Mesenchymal stem cell (in vitro differentiated cells and primary cell): Measurements from ENCODE around the gene EPB41.
A peak's percentile ranks its signal among the peaks of the same experiment; 100 is the strongest.

Experiments used
- DNase-seq: peaks from one replicate; pipeline ENCODE4 v3.0.0-alpha.2; 2013
- H2AFZ ChIP-seq: one replicate; pipeline ENCODE4 v1.6.1; 2013; ENCODE audit warnings: low read depth, mild to moderate bottlenecking, control low read depth, inconsistent platforms, low read length, moderate library complexity
- H2AK5ac ChIP-seq: 2 replicates; pipeline ENCODE4 v1.6.1; 2013; ENCODE audit warnings: low read length, moderate library complexity, mild to moderate bottlenecking, inconsistent platforms; ENCODE audit not compliant: severe bottlenecking
- H2BK120ac ChIP-seq: one replicate; pipeline ENCODE4 v1.6.1; 2013; ENCODE audit warnings: low read depth, mild to moderate bottlenecking, inconsistent platforms, low read length, moderate library complexity
- H2BK12ac ChIP-seq, 2 experiments: one replicate each; pipeline ENCODE4 v1.6.1; 2013; ENCODE audit warnings: inconsistent platforms in 2 of 2, low read length in 2 of 2, mild to moderate bottlenecking in 2 of 2, moderate library complexity in 2 of 2, control low read depth in 1 of 2
- H2BK15ac ChIP-seq: one replicate; pipeline ENCODE4 v1.6.1; 2013; ENCODE audit warnings: mild to moderate bottlenecking, low read depth, inconsistent platforms; ENCODE audit not compliant: poor library complexity, severe bottlenecking
- H2BK5ac ChIP-seq: 2 replicates; pipeline ENCODE4 v1.6.1; 2013; ENCODE audit warnings: low read depth, mild to moderate bottlenecking, low read length, control low read depth, inconsistent platforms; ENCODE audit not compliant: poor library complexity, severe bottlenecking
- H3K14ac ChIP-seq, 2 experiments: one replicate each; pipeline ENCODE4 v1.6.1; 2013; ENCODE audit warnings: inconsistent platforms in 2 of 2, low read length in 2 of 2, control low read depth in 1 of 2, mild to moderate bottlenecking in 1 of 2, moderate library complexity in 1 of 2
- H3K18ac ChIP-seq, 2 experiments: one replicate each; pipeline ENCODE4 v1.6.1; 2013; ENCODE audit warnings: inconsistent platforms in 2 of 2, low read length in 2 of 2, control low read depth in 1 of 2, low read depth in 1 of 2, mild to moderate bottlenecking in 1 of 2
- H3K23ac ChIP-seq, 2 experiments: one replicate each; pipeline ENCODE4 v1.6.1; 2013; ENCODE audit warnings: inconsistent platforms in 2 of 2, low read length in 2 of 2, mild to moderate bottlenecking in 2 of 2, moderate library complexity in 2 of 2, control low read depth in 1 of 2
- H3K27ac ChIP-seq: 2 replicates; pipeline ENCODE4 v1.5.1; 2013; ENCODE audit warnings: mild to moderate bottlenecking, moderate library complexity, low read length, control low read depth, inconsistent platforms; ENCODE audit not compliant: poor library complexity, severe bottlenecking
- H3K27me3 ChIP-seq, 2 experiments: 2 replicates each; pipeline versions ENCODE4 v1.6.1 to v1.7.0; 2013; ENCODE audit warnings: low read length in 2 of 2, mild to moderate bottlenecking in 2 of 2, moderate library complexity in 2 of 2, control low read depth in 1 of 2, inconsistent platforms in 1 of 2; ENCODE audit not compliant: control insufficient read depth in 1 of 2, insufficient read depth in 1 of 2
- H3K36me3 ChIP-seq, 2 experiments: 2 replicates each; pipeline versions ENCODE4 v1.6.1 to v1.7.0; 2013; ENCODE audit warnings: low read length in 2 of 2, control low read depth in 1 of 2, inconsistent platforms in 1 of 2, low read depth in 1 of 2, mild to moderate bottlenecking in 1 of 2; ENCODE audit not compliant: insufficient read depth in 2 of 2, control insufficient read depth in 1 of 2
- H3K4ac ChIP-seq, 2 experiments: one replicate each; pipeline ENCODE4 v1.6.1; 2013; ENCODE audit warnings: inconsistent platforms in 2 of 2, low read length in 2 of 2, mild to moderate bottlenecking in 2 of 2, moderate library complexity in 2 of 2, control low read depth in 1 of 2, low read depth in 1 of 2
- H3K4me1 ChIP-seq: 2 replicates; pipeline ENCODE4 v1.6.1; 2013; ENCODE audit warnings: low read depth, low read length, control low read depth; ENCODE audit not compliant: control insufficient read depth, insufficient read depth
- H3K4me2 ChIP-seq: 2 replicates; pipeline ENCODE4 v1.6.1; 2013; ENCODE audit warnings: low read length, mild to moderate bottlenecking, inconsistent platforms; ENCODE audit not compliant: poor library complexity, severe bottlenecking
- H3K4me3 ChIP-seq, 2 experiments: 2 replicates each; pipeline versions ENCODE4 v1.5.1 to v1.7.0; 2013; ENCODE audit warnings: low read length in 2 of 2, mild to moderate bottlenecking in 2 of 2, control low read depth in 1 of 2, low read depth in 1 of 2; ENCODE audit not compliant: insufficient read depth in 1 of 2
- H3K79me1 ChIP-seq: replicated peaks from 2 replicates; pipeline ENCODE4 v1.6.1; 2013; ENCODE audit warnings: mild to moderate bottlenecking, control low read depth, low read length, inconsistent platforms; ENCODE audit not compliant: poor library complexity, severe bottlenecking
- H3K9ac ChIP-seq: 2 replicates; pipeline ENCODE4 v1.7.0; 2013; ENCODE audit warnings: mild to moderate bottlenecking, low read length, moderate library complexity
- H3K9me3 ChIP-seq: 2 replicates; pipeline ENCODE4 v1.7.0; 2013; ENCODE audit warnings: mild to moderate bottlenecking, low read length; ENCODE audit not compliant: control insufficient read depth
- H4K8ac ChIP-seq: one replicate; pipeline ENCODE4 v1.6.1; 2013; ENCODE audit warnings: inconsistent platforms, mild to moderate bottlenecking, low read length, moderate library complexity
- H4K91ac ChIP-seq: one replicate; pipeline ENCODE4 v1.6.1; 2013; ENCODE audit warnings: mild to moderate bottlenecking, low read length, inconsistent platforms
- WGBS: methylation state at CpG from one replicate; pipeline ENCODE4 v1.1.7; 2013; ENCODE audit warnings: mixed read lengths; 5-methylcytosine and 5-hydroxymethylcytosine counted together

The EPB41 gene

DNA sequence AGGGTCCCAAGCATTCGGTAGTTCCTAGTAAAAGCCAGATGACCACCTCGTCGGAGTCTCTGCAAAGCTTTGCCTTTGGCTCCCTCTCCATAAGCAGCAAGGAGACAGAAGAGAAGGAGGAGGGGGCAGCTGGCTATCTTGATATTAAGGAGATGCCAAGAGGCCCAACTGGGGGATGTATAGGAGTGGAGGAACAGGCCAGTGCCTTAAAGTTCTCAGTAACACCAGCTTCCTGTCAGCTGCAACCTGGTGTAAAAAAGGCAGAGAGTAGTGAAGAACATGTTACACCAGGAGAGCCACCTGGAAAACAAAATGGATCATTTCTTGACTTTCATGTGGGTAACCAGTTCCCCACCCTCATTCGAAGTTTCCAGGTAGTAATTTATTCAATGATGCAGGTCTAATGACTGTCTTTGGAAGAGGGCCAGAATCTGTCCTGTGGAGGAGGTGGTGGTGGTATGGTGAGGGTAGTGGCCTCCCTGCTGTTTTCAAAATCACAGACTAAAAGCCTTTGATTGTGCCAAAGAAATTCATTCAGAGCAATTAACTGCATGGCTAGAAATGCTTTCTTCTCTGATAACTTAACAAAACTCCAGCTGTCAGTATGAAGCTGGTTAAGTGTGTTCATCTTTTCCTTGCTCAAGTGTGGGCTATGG lies 182.0 kb downstream of the EPB41 start:
- Histone ChIP-seq H3K23ac (no peak overlapping the region), H2BK120ac (no peak overlapping the region), H3K27ac (no peak overlapping the region), H3K27me3 (no peaks in the 10 kb centered on the region), H3K4me1 (peaks cover 3% of the 10 kb centered on the region), H4K8ac (no peak overlapping the region), H4K91ac (no peak overlapping the region), H3K79me1 (no peaks in the 10 kb centered on the region), H3K14ac (no peak overlapping the region), H3K4ac (no peak overlapping the region), H3K4me3 (no peak overlapping the region), H3K36me3 (no peaks in the 10 kb centered on the region), H3K9ac (no peak overlapping the region), H2AFZ (no peak overlapping the region), H2BK5ac (no peak overlapping the region), H2BK12ac (no peak overlapping the region), H2BK15ac (no peak overlapping the region), H3K18ac (no peak overlapping the region), H2AK5ac (no peak overlapping the region), H3K4me2 (no peak overlapping the region), H3K9me3 (no peaks in the 10 kb centered on the region)
- 92% methylated on average over 4 of the region's 4 CpGs for WGBS
- no peak for DNase-seq

GRCh38 chr1:29099286-29099685 lies 184.9 kb downstream of the EPB41 start:
- H3K9me3 ChIP-seq, result no peaks in the 10 kb centered on the region
- no peak overlapping the region for H4K8ac ChIP-seq
- H3K4me2 ChIP-seq, result no peak overlapping the region
- H2BK5ac ChIP-seq, result no peak overlapping the region
- no peaks in the 10 kb centered on the region for H3K79me1 ChIP-seq
- no peak overlapping the region for H2BK15ac ChIP-seq
- no peak overlapping the region for H2AK5ac ChIP-seq
- no peaks in the 10 kb centered on the region for H3K36me3 ChIP-seq
- no peak overlapping the region for H3K14ac ChIP-seq
- H3K27ac ChIP-seq, result no peak overlapping the region
- no peak overlapping the region for H3K4ac ChIP-seq
- H4K91ac ChIP-seq, result no peak overlapping the region
- no peak overlapping the region for H2AFZ ChIP-seq
- DNase-seq, result no peak
- 73% methylated on average over 4 of the region's 4 CpGs for WGBS
- peaks cover 1% of the 10 kb centered on the region for H3K4me1 ChIP-seq
- no peak overlapping the region for H3K9ac ChIP-seq
- H2BK12ac ChIP-seq, result no peak overlapping the region
- no peaks in the 10 kb centered on the region for H3K27me3 ChIP-seq
- H2BK120ac ChIP-seq, result no peak overlapping the region
- no peak overlapping the region for H3K4me3 ChIP-seq
- H3K23ac ChIP-seq, result no peak overlapping the region
- H3K18ac ChIP-seq, result no peak overlapping the region

DNA sequence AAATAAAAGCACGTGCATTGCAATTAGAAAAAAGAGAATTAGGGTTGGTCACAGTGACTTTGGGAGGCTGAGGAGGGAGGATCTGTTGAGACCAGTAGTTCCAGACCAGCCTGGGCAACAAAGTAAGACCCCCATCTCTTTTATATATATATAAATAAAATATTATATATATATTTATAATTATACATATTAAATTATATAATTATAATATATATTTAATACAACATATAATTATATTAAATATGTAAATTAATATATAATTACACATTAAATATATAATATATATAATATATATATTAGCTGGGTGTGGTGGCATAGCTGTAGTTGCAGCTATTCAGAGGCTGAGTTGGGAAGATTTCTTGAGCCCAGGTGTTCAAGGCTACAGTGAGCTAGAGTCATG lies 186.1 kb downstream of the EPB41 start:
- Histone ChIP-seq H3K79me1 (no peaks in the 10 kb centered on the region), H3K9ac (no peak overlapping the region), H3K4me2 (no peak overlapping the region), H3K27me3 (no peaks in the 10 kb centered on the region), H2BK120ac (no peak overlapping the region), H3K23ac (no peak overlapping the region), H3K4me1 (no peaks in the 10 kb centered on the region), H2BK12ac (no peak overlapping the region), H2BK15ac (no peak overlapping the region), H3K27ac (no peak overlapping the region), H3K18ac (no peak overlapping the region), H2BK5ac (no peak overlapping the region), H3K14ac (no peak overlapping the region), H3K4me3 (no peak overlapping the region), H2AK5ac (no peak overlapping the region), H3K4ac (no peak overlapping the region), H4K91ac (no peak overlapping the region), H2AFZ (no peak overlapping the region), H3K9me3 (no peaks in the 10 kb centered on the region), H3K36me3 (no peaks in the 10 kb centered on the region), H4K8ac (no peak overlapping the region)
- DNase-seq, result no peak
- 83% methylated on average over 1 of the region's 1 CpG for WGBS

DNA sequence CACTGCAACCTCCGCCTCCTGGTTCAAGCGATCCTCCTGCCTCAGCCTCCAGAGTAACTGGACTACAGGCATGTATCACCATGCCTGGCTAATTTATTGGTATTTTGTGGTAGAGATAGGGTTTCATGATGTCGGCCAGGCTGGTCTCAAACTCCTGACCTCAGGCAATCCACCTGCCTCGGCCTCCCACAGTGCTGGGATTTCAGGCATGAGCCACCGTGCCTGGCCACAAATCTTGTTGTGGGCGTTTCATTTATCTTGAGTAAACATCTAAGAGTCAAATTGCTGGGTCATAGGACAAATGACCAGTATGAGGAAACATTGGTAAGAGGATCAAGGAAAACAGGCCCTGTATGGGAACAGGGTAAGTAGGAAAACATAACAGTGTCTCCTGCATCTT lies 191.5 kb downstream of the EPB41 start:
- H3K27me3 ChIP-seq, result no peaks in the 10 kb centered on the region
- H2BK5ac ChIP-seq, result no peak overlapping the region
- H3K79me1 ChIP-seq, result no peaks in the 10 kb centered on the region
- no peak overlapping the region for H3K14ac ChIP-seq
- H3K9me3 ChIP-seq, result no peaks in the 10 kb centered on the region
- no peaks in the 10 kb centered on the region for H3K4me1 ChIP-seq
- no peak overlapping the region for H2BK120ac ChIP-seq
- no peak overlapping the region for H3K4me3 ChIP-seq
- H3K18ac ChIP-seq, result no peak overlapping the region
- no peak overlapping the region for H2AFZ ChIP-seq
- 59% methylated on average over 4 of the region's 6 CpGs for whole genome bisulfite sequencing
- no peak overlapping the region for H3K4me2 ChIP-seq
- DNase-seq, result peak; percentile 54
- no peak overlapping the region for H4K91ac ChIP-seq
- H3K23ac ChIP-seq, result no peak overlapping the region
- no peak overlapping the region for H2AK5ac ChIP-seq
- no peak overlapping the region for H3K9ac ChIP-seq
- H2BK15ac ChIP-seq, result no peak overlapping the region
- no peak overlapping the region for H3K27ac ChIP-seq
- H2BK12ac ChIP-seq, result no peak overlapping the region
- peaks cover 0 to 5% of the 10 kb centered on the region in 2 experiments for H3K36me3 ChIP-seq
- no peak overlapping the region for H4K8ac ChIP-seq
- H3K4ac ChIP-seq, result no peak overlapping the region
